Epidermal melanocyte (primary cell): ENCODE results near the gene KL.

Experiments used
- DNase-seq: peaks from one replicate; pipeline ENCODE4 v3.0.0; 2011; ENCODE audit warnings: low spot score; ENCODE audit not compliant: insufficient read length

Gene KL

DNA sequence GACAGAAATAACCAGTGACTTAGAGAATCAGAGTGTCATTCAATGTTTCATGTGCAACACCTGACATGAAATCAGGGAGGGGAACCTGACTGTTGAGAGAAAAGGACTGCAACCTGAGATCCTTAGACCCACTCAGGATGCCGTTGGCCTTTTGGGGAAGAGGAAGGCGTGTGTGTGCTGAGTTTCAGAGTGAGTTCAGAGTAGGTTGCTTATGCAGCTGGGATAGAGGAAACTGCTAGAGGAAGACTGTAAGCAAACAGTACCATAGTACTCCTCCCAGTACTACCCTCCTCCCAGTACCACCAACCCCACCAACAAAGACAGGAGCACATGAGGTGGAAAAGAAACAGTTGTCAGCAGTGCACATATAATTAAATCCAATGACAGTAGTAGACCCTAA is 63.7 kb downstream of the KL start:
- DNase-seq: no peak

DNA sequence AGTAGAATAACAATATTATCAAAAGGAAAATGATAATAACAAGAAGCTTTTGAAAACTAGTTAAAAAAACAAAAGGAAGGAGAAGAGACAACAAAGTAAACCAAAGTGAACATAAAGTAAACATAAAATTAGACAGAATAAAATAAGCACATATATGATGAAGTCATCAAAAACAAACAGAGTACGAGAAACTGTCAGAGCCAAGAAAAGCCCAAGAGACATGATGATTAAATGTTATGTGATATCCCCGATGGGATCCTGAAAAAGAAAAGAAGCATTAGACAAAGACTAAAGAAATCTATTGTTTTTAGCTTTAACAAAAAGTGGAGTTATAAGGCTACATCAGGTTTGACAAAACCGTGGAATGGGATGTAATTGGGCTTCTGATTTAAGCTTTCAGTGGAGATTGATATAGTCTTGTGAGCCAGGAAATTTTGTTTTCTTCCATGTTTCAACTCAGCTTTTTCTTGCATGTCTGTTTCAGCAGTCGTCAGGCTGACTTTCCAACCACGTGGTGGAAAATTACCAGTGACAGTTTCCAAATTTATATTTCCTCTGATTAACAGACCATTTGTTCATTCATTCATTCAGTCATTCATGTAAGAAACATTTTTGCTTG is 64.9 kb downstream of the KL start:
- DNase-seq: no peak

DNA sequence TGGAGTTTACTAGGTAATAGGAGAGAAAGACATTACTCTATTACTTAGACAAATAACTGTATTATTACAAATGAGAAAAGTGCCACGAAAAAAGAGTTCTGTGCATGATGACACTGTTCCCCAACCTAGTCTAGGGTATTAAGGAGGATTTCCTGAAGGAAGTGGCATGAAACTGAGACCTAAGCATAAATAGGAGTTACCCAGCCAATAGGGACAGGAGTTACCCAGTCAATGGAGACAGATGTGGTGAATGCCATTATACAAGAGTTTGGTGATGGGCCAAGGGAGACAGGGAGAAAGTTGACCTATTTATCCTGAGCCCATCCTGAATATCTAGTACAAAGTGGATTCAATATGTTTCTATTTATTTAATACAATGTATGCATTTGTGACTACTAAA is 65.4 kb downstream of the KL start:
- no peak for DNase-seq

DNA sequence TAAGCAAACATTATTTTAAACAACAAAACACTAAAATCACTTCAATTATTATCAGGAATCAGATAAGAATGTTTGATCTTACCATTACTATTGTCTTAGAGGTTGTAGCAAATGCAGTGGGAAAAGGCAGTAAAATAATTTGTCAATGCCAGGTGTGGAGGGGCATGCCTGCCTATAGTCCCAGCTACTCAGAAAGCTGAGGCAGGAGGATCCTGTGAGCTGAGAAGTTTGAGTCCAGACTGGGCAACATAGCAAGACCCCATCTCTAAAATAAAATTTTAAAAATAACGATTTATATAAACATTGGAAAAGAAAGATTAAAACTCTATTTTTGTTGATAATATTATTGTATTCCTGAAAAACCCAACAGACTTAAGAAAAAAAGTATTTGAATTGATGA is 66.8 kb downstream of the KL start:
- DNase-seq: no peak

DNA sequence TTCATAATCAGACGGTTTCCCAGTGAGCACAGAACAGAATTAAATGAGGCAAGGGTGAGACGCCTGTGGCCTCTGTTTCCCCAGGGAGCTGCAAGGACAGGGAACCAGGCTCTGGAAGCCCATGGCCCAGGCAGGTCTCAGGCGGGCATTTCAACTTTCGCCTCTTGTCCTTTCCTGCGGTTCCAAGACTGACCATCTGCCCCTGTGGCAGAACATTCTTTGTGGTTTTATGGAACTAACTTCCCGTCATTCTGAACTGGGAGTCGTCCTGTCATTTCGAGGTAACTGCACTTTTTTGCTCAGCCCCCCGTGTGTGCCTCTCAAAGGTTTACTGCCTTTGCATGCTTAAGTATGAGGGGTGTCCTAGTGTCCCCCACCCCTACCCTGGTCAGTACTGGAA is 70.9 kb downstream of the KL start:
- no peak for DNase-seq

DNA sequence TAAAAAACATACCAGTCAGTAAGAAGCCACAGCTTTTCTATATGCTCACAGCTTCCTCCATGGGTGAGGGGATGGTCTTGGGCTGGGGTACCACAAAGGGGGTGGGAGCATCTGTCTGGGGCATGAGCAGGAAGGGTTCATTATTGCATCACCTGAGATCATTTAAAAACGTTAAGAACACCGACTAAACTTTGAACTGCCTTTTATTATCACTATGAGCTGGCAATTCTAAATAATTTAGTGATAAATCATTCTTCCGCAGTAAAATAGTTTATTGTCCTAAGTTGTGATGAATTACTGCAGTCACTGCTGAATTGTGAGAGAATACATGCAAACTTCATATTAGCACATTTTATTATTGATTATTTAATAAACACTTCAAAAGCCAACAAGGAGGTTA is 71.6 kb downstream of the KL start:
- DNase-seq: no peak

DNA sequence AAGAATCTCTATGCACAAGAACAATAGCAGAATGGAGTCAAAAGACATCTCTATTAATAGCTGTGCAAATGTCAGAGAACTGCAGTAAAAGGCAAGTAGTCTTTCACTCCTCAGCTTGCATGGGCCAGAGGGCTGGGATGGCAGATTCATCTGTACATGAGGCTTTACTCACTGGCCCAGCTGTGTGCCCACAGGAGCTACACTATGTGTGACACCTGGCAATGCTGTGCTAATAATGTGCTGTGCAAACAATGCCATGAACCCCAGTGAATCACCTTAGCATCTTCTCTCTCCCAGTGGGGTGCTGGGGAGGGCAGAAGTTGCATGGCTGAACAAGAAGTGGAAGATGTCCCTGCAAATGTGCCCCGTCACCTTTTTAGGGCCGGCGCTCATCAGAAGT is 73.1 kb downstream of the KL start:
- DNase-seq: no peak

DNA sequence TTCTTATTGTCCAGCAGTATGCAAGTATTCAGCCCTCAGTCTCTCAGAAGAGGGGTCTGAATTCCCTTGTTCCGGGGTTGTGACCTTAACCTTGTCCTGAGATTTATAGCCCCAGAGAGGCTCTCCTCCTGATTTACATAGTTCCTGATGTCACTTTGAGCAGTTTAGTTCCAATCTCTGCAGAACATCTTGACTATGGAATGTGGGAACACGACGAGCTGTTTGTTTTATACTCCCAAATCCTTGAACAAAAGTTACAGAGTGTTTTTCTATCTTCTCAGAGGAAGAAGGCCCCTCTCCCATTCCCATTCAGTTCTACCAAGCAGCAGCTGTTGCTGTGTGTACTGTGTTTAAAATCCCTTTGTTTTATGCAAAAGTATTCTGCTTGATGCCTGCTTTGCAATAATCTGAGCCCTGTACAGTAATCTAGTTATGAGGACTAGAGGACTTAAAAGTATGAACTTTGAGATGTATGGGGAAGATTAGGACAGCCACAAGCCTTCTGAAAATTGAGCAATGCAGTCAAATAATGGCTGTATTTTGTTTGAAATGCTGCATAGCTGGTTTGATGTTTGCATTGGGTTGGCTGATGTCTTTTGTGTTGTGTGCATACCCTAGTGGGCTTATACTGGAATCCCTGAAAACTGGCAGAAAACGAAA is 74.7 kb downstream of the KL start:
- no peak for DNase-seq

DNA sequence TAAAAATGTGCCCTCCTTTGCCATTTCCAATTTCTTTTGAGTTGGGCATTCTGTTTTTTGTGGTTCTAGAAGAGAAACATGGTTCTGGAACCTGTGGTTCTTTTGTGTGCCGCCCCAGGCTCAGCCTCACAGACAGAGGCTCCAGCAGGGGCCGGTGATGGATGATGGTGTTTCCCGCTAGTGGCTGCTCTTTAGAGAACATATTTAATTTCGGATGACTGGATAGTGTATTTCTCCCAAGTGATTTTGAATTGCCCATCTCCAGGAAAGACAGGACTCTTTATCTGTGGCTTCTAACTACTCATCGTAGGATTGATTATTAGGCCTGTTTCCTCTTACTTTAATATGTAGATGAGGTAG is 75.2 kb downstream of the KL start:
- DNase-seq: no peak

DNA sequence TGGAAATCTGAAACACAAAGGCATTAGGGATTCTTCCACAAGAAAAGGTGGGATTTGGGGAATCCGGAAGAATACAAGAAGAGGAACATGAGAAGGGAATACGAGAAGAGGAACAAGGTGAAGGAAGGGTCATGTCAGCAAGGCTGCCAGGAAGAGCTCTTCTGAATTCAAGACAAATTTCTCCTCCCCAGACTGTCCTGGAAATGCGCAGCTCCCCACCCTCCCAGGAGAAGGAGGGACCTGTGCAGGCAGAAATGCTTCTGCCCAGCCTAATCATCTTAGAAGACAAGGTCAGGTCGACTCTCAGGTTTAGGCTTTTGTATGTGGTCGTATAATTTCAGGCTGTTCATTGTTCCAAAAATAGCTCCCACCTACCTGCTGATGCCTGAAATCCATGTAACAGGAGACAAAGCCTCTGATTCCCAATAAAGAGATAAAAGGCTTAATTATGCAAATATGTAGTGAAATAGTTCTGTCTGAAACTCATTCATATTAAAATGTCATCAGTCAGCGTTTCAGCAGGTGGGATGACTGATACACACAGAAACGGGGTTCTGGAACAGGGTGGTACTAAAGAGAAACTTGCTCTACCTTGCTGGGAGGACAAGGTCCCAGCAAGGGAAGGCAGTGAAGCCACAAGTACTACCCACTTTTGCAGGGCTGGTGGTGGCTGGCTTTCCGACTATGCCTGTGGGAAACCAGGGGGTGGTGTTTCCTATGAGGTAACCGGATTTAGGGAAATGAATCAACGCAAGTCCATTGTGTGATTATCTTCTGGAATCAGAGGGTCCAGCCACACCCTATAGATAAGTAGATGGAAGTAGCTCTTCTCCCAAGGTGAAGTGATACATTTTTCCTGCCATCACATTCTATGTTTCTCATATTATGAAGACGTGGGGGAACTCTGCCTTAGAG is 76.1 kb downstream of the KL start:
- no peak for DNase-seq

DNA sequence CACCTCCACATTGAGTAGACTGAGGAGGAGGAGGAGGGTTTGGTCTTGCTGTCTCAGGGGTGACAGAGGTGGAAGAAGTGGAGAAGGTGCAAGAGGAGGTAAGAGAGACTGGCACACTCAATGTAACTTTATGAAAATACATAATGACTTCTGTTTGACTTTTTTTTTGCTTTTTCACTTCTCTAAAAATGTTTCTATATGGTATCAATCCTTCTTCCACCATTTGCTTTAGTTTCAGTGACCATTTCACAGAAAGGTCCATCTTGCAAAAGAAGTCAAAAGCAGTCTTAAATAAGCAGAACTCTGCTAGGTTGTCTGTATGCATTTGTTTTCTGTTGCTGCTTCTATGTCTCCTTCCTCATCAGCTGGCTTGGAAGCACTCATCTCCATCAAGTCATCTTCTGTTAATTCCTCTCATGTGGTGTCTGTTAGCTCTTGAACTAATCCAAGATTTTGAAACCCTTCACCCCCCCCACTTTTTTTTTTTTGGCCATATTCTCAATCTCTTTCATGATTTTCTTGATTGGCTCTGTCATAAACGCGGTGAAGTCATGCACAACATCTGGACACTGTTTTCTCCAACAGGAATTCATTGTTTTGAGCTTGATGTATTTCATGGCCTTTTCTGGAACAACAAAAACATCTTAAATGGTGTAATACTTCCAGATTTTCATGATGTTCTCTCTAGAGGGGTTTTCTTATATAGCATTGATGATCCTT is 80.8 kb downstream of the KL start:
- no peak for DNase-seq

DNA sequence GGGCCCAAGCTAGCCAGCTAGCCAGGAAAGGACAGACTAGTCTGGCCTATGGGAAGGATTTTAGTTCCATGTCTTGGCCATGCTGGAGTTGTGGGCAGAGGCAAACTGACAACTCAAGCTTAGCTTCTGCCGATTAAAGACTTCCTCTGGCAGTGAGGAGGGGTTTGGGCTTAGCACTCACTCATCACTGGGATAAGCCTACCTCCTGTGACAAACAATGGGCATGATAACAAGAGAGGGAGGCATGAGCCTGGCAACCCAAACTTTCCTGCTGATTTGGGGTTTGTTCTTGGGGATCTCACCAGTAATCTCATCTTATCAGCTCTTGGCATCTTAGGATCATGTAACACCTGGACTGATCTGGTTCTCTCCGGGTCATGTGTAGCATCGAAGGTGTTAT is 83.6 kb downstream of the KL start:
- no peak for DNase-seq

DNA sequence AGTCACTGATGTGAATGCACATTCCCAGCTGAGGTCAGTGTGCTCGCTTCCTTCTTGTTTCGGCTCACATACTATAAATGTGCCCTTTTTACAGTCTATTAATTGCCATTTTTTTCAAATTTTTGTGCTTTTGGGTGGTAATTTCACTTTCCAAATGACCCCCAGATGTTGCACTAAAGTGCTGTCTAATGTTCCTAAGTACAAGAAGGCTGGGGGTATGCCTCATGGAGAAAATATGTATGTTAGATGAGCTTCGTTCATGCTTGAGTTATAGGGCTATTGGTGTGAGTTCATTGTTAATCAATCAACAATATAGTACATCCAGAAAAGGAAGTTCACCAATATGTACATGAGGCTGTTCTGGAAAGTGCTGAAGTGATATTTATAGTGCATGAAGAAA is 84.7 kb downstream of the KL start:
- no peak for DNase-seq

DNA sequence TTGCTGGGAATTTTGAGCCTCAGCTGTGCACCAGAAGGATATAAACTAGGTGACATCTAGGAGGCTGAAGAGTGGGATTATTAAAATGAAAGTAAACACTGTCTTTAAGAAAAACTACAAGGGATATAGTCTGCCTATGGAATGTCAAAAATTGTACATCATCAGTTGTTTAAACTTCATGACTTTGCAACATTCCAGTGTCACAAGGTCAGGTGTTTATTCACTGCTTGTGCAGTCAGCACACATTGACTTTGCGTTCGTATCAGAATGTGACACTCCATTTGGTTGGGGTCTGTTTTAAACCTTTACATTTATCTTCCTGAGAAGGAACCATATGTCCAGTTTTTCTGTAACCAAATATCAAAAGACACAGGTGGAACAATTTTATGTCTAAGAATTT is 85.6 kb downstream of the KL start:
- DNase-seq: no peak

DNA sequence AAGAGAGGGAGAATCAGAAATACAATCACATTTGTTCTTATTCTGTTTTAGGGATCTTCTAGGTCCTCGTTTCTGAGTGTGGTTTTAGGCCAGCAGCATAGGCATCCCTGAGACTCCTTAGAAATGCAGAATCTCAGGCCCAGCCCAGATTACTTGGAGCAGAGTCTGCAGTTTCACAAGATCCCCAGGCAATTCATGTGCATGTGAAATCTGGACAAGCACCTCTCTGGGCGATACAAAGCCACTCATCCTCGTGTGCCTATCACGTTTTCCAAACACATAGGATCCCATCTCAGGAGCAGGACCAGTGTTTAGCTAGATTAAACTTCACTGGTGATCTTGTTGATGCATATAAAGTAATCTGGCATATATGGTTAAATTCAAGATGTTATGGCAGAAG is 87.2 kb downstream of the KL start:
- no peak for DNase-seq

DNA sequence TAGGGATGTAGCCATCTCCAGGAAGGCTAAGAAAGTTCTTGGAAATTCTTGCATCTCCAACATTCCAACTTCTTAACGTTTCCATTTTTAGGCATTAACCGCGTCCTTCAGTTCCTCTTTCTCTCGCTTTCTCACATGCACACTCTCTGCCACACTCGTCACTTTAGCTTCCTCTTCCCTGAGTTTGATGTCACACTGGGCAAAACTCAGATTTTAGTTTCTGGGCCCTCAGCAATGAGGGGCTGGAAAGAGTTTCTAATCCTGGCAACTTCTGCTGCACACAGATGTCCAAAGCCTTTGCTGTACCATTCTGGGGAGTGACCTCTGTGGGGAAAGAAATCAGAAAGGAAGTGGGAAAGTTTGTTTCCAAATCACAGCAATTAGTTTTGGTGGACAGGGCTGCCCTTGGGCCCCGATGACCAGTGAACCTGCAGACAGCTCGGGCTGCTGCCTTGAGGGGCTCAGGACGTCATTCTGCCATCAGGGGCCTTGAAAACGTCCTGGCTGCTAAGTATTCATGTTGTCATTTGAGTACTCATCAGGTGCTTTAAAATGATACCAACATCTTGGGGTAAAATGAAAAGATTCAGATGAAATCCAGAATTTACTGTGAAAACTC is 89.3 kb downstream of the KL start:
- DNase-seq: no peak

DNA sequence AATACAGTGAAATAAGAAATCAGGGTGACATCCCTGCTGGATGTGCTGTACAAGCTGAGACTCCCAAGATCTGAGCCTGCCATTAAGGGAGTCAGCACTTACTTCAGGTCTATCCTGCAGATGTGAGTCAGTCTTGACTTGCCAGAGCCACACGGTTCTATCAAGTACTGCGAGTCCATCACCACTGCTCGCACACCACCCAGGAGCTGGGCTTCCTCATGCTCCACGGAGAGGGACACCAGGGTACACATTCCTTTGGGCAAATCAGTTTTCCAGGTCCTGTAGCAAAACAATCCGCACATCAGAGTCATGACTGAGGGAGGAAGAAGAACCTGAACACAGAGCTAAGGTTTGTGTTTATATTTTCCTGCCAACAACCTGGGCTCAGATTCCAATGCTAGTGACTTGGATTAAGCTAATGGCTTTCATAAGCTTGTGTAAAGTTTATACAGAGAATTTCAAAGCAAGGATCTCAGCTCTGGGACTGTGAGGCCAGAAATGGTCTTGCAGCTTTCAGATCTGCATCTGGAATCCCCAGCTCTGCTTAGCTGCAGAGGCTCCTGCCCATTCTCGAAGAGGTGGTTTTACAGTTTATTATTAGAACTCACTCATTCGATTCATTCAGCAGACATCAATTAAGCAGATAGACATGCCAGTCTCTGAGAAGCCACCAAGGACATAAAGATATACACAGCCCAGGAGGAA is 90.6 kb downstream of the KL start:
- no peak for DNase-seq

DNA sequence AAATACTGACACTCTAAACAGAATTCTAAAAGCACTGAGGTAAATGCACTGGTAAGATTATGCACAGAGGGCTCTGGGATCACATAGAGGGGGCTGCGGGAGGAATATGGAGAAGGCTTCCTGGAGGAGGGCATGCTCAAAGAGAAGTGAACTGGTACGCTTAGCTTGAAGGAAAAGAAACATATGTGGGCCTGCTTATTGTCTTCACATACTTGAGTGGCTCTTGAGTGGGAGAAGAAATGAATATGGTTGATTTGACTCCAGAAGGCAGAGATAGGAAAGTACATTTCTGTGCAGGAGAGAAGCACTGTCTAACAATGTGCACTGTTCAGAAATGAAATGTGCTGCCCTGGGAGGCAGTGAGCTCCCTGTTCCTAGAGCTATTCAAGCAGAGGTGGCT is 91.1 kb downstream of the KL start:
- DNase-seq: no peak

DNA sequence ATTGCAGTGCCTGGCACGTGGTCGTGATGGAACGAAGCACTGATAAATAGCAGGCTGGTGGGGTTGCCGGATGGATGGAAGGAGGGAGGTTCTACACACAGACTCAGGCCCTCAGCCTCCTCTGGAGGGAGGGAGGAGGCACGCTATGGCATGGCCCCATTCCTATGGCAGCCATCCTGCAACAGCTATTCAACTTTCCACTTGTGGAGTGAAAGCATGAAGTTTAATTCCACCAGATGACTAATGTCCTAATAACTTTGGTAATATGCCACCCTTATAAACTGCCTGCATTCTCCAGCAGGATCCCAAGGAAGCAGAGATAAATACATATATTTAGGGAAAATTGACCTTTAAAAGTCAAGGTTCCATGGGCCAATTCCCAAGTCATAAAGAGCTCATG is 92.4 kb downstream of the KL start:
- no peak for DNase-seq

DNA sequence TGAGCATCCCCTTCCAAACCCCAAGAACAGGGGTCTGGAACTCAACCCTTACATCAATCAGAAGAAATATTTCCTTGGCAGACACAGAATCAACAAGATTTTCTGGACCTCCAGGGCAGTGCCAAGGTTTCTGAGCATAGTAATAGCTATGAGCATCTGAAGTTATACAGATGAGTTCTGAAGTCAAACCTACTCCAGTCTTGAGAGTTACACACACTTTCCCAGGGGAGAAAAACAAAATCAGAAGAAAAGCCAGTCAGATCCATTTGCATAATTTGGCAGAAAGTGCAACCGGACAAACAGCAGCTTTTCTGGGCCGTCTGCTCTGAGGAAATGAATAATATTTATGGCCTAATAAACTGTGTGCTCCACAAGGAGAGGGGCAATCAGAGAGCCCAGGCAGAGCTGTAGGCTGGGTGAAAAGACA is 93.1 kb downstream of the KL start:
- no peak for DNase-seq

DNA sequence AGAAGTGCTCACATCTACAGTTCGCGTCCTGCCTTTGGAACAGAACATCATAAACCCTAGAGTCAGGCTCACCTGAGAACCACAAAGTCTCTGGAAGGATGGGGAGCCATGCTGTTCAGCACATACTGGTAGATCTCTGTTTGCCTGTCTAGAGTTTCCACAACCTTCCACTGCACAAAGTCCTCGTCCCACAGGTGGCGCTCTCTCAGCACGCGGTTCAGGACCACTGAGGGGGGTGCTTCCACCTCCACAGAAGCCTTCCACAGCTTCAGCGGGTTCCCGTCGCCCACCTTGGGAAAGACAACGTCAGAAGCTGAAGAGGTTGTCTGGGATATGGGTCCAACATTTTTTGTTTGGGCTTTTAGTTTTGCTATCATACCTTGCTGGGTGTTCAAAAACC is 93.6 kb downstream of the KL start:
- no peak for DNase-seq
